ENCODE measurements around the gene ARHGEF5. TPM values are rescaled to one million over a fixed set of nuclear protein-coding genes. Genes with fewer than 3 reads are reported as not detected.

Gene ARHGEF5
- total and polyA plus RNA-seq, 9 of the 15 experiments (the other 6 are each of a cell fraction or from before 2014, with no cell fraction given), result 0.03 to 0.49 (median 0.10) TPM; not detected in 1

DNA sequence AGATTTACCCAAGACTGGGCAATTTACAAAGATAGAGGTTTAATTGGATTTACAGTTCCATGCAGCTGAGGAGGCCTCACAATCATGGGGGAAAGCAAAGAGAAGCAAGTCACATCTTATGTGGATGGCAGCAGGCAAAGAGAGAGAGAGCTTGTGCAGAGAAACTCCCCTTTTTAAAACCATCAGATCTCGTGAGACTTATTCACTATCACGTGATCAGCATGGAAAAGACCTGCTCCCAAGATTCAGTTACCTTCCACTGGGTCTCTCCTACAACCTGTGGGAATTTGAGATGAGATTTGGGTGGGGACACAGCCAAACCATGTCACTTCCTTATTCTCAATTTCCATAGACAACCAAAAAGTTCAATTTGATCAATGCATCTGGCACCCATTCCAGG, 73.2 kb downstream of the ARHGEF5 start:
- Histone ChIP-seq H2AFZ (ENCODE audit: low read depth, low read length) (no peak overlapping the region), H3K9me3 (replicated peaks; ENCODE audit: control insufficient read depth, insufficient read depth, low read depth, low read length) (no peaks in the 10 kb centered on the region; the same call in 1 of the 2 replicates), H3K4me3 (no peak overlapping the region), H3K4me1 (replicated peaks in 1 of 2; ENCODE audit: control insufficient read depth in 2 of 2, insufficient read depth in 2 of 2, low read length in 2 of 2) (no peaks in the 10 kb centered on the region), H3K27ac (ENCODE audit: extremely low read depth, low read depth, low read length) (no peak overlapping the region), H3K4me2 (ENCODE audit: insufficient read depth, low read length) (no peak overlapping the region), H3K36me3 (ENCODE audit: control insufficient read depth, insufficient read depth, low read length) (no peaks in the 10 kb centered on the region), H3K79me2 (ENCODE audit: control insufficient read depth, insufficient read depth, low read length) (no peaks in the 10 kb centered on the region), H3K9me1 (ENCODE audit: control insufficient read depth, insufficient read depth, low read length) (no peaks in the 10 kb centered on the region), H4K20me1 (replicated peaks; ENCODE audit: control insufficient read depth, insufficient read depth, low read length) (no peaks in the 10 kb centered on the region), H3K9ac (ENCODE audit: insufficient read depth in 1 of 2, low read depth in 2 of 2, low read length in 2 of 2) (no peak overlapping the region), H3K27me3 (ENCODE audit: control insufficient read depth in 2 of 2, insufficient read depth in 2 of 2, low read length in 2 of 2) (no peaks in the 10 kb centered on the region)
- CTCF ChIA-PET (ENCODE audit: low intra/inter-chr PET ratio), result no interaction called here
- DNase-seq (ENCODE audit: extremely low read depth in 1 of 4, low spot score in 3 of 4) (no peak), FAIRE-seq (no peak), ATAC-seq (no peak)
- TF ChIP-seq, protein P1, sequence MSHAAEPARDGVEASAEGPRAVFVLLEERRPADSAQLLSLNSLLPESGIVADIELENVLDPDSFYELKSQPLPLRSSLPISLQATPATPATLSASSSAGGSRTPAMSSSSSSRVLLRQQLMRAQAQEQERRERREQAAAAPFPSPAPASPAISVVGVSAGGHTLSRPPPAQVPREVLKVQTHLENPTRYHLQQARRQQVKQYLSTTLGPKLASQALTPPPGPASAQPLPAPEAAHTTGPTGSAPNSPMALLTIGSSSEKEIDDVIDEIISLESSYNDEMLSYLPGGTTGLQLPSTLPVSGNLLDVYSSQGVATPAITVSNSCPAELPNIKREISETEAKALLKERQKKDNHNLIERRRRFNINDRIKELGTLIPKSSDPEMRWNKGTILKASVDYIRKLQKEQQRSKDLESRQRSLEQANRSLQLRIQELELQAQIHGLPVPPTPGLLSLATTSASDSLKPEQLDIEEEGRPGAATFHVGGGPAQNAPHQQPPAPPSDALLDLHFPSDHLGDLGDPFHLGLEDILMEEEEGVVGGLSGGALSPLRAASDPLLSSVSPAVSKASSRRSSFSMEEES (CRISPR knock-in tag; IDR thresholded peaks at IDR 0.05), result peak; percentile 78
- TF ChIP-seq ATF1 (CRISPR knock-in tag; IDR thresholded peaks at IDR 0.05), result no peak
- TF ChIP-seq ATF1 (tag; IDR thresholded peaks at IDR 0.05), result no peak
- TF ChIP-seq RAD51 (IDR thresholded peaks at IDR 0.05; ENCODE audit: borderline replicate concordance, low read depth), result peak; percentile 22; the same call in 1 of the 2 replicates
- POLR2A ChIA-PET, result no interaction called here
- in situ Hi-C loops (cut with MboI) (no loop called here), intact Hi-C loops (cut with micrococcal nuclease) (no loop called here)
- 0% methylated on average over 2 of the region's 2 CpGs for WGBS (ENCODE audit: insufficient coverage, low coverage, missing lambda C conversion rate)
- BruUV-seq (replicated peaks), result no TSS peak

Other genes with a start within 250 kb of the ARHGEF5 start
Only the 7 nearest of the 9 such genes appear.
- not detected in 2 replicates for gene CTAGE4, start 171.9 kb upstream of the ARHGEF5 start, total RNA-seq (2014; rRNA removed)
- not detected in 2 replicates for gene CTAGE4, start 171.9 kb upstream of the ARHGEF5 start, total RNA-seq (2014; rRNA removed; fragmentation: Illumina TruSeq; extraction: Trizol)
- 0.04 TPM in 1 of 2 replicates, not detected in the other for gene CTAGE4, start 171.9 kb upstream of the ARHGEF5 start, total RNA-seq (2015; rRNA removed; fragmentation: Illumina TruSeq; extraction: Trizol)
- gene CTAGE4, start 171.9 kb upstream of the ARHGEF5 start, total RNA-seq (2021), result 0.07 TPM in 1 of 2 replicates, not detected in the other
- gene CTAGE4, start 171.9 kb upstream of the ARHGEF5 start, polyA plus RNA-seq (2011; rRNA removed), result 0.08 and 0.17 TPM in 2 replicates
- not detected in 2 replicates for gene CTAGE4, start 171.9 kb upstream of the ARHGEF5 start, polyA plus RNA-seq (2014; fragmentation: Illumina TruSeq; extraction: Trizol)
- gene CTAGE4, start 171.9 kb upstream of the ARHGEF5 start, polyA plus RNA-seq (2014; fragmentation: Nextera tagmentation; extraction: Ambion mirVana), result not detected
- 0.07 TPM in 1 of 2 replicates, not detected in the other for gene CTAGE4, start 171.9 kb upstream of the ARHGEF5 start, polyA plus RNA-seq (2014; rRNA removed)
- not detected in 2 replicates for gene ARHGEF35, start 159.6 kb upstream of the ARHGEF5 start, total RNA-seq (2014; rRNA removed)
- gene ARHGEF35, start 159.6 kb upstream of the ARHGEF5 start, total RNA-seq (2014; rRNA removed; fragmentation: Illumina TruSeq; extraction: Trizol), result 0.22 and 0.36 TPM in 2 replicates
- gene ARHGEF35, start 159.6 kb upstream of the ARHGEF5 start, total RNA-seq (2015; rRNA removed; fragmentation: Illumina TruSeq; extraction: Trizol), result 0.30 and 0.33 TPM in 2 replicates
- 0.22 and 0.49 TPM in 2 replicates for gene ARHGEF35, start 159.6 kb upstream of the ARHGEF5 start, total RNA-seq (2021)
- gene ARHGEF35, start 159.6 kb upstream of the ARHGEF5 start, polyA plus RNA-seq (2011; rRNA removed), result 0.39 and 0.59 TPM in 2 replicates
- 0.21 TPM in 2 replicates for gene ARHGEF35, start 159.6 kb upstream of the ARHGEF5 start, polyA plus RNA-seq (2014; fragmentation: Illumina TruSeq; extraction: Trizol)
- gene ARHGEF35, start 159.6 kb upstream of the ARHGEF5 start, polyA plus RNA-seq (2014; fragmentation: Nextera tagmentation; extraction: Ambion mirVana), result not detected
- 0.16 TPM in 1 of 2 replicates, not detected in the other for gene ARHGEF35, start 159.6 kb upstream of the ARHGEF5 start, polyA plus RNA-seq (2014; rRNA removed)
- not detected in 2 replicates for gene OR2A42, start 115.8 kb upstream of the ARHGEF5 start, total RNA-seq (2014; rRNA removed)
- not detected in 2 replicates for gene OR2A42, start 115.8 kb upstream of the ARHGEF5 start, total RNA-seq (2014; rRNA removed; fragmentation: Illumina TruSeq; extraction: Trizol)
- not detected in 2 replicates for gene OR2A42, start 115.8 kb upstream of the ARHGEF5 start, total RNA-seq (2015; rRNA removed; fragmentation: Illumina TruSeq; extraction: Trizol)
- gene OR2A42, start 115.8 kb upstream of the ARHGEF5 start, total RNA-seq (2021), result not detected in 2 replicates
- gene OR2A42, start 115.8 kb upstream of the ARHGEF5 start, polyA plus RNA-seq (2011; rRNA removed), result not detected in 2 replicates
- gene OR2A42, start 115.8 kb upstream of the ARHGEF5 start, polyA plus RNA-seq (2014; fragmentation: Illumina TruSeq; extraction: Trizol), result not detected in 2 replicates
- not detected for gene OR2A42, start 115.8 kb upstream of the ARHGEF5 start, polyA plus RNA-seq (2014; fragmentation: Nextera tagmentation; extraction: Ambion mirVana)
- not detected in 2 replicates for gene OR2A42, start 115.8 kb upstream of the ARHGEF5 start, polyA plus RNA-seq (2014; rRNA removed)
- not detected in 2 replicates for gene OR2A7, start 90.6 kb upstream of the ARHGEF5 start, total RNA-seq (2014; rRNA removed)
- gene OR2A7, start 90.6 kb upstream of the ARHGEF5 start, total RNA-seq (2014; rRNA removed; fragmentation: Illumina TruSeq; extraction: Trizol), result not detected in 2 replicates
- gene OR2A7, start 90.6 kb upstream of the ARHGEF5 start, total RNA-seq (2015; rRNA removed; fragmentation: Illumina TruSeq; extraction: Trizol), result not detected in 2 replicates
- gene OR2A7, start 90.6 kb upstream of the ARHGEF5 start, total RNA-seq (2021), result not detected in 2 replicates
- 0.06 and 0.08 TPM in 2 replicates for gene OR2A7, start 90.6 kb upstream of the ARHGEF5 start, polyA plus RNA-seq (2011; rRNA removed)
- not detected in 2 replicates for gene OR2A7, start 90.6 kb upstream of the ARHGEF5 start, polyA plus RNA-seq (2014; fragmentation: Illumina TruSeq; extraction: Trizol)
- gene OR2A7, start 90.6 kb upstream of the ARHGEF5 start, polyA plus RNA-seq (2014; fragmentation: Nextera tagmentation; extraction: Ambion mirVana), result under 1 TPM; 0.03 to 0.10 TPM
- gene OR2A7, start 90.6 kb upstream of the ARHGEF5 start, polyA plus RNA-seq (2014; rRNA removed), result not detected in 2 replicates
- gene CTAGE8, start 86.1 kb upstream of the ARHGEF5 start, total RNA-seq (2014; rRNA removed), result not detected in 2 replicates
- not detected in 2 replicates for gene CTAGE8, start 86.1 kb upstream of the ARHGEF5 start, total RNA-seq (2014; rRNA removed; fragmentation: Illumina TruSeq; extraction: Trizol)
- gene CTAGE8, start 86.1 kb upstream of the ARHGEF5 start, total RNA-seq (2015; rRNA removed; fragmentation: Illumina TruSeq; extraction: Trizol), result 0.04 TPM in 1 of 2 replicates, not detected in the other
- 0.11 TPM in 1 of 2 replicates, not detected in the other for gene CTAGE8, start 86.1 kb upstream of the ARHGEF5 start, total RNA-seq (2021)
- gene CTAGE8, start 86.1 kb upstream of the ARHGEF5 start, polyA plus RNA-seq (2011; rRNA removed), result 0.04 TPM in 1 of 2 replicates, not detected in the other
- not detected in 2 replicates for gene CTAGE8, start 86.1 kb upstream of the ARHGEF5 start, polyA plus RNA-seq (2014; fragmentation: Illumina TruSeq; extraction: Trizol)
- not detected for gene CTAGE8, start 86.1 kb upstream of the ARHGEF5 start, polyA plus RNA-seq (2014; fragmentation: Nextera tagmentation; extraction: Ambion mirVana)
- not detected in 2 replicates for gene CTAGE8, start 86.1 kb upstream of the ARHGEF5 start, polyA plus RNA-seq (2014; rRNA removed)
- not detected in 2 replicates for gene OR2A1, start 43.0 kb upstream of the ARHGEF5 start, total RNA-seq (2014; rRNA removed)
- gene OR2A1, start 43.0 kb upstream of the ARHGEF5 start, total RNA-seq (2014; rRNA removed; fragmentation: Illumina TruSeq; extraction: Trizol), result not detected in 2 replicates
- gene OR2A1, start 43.0 kb upstream of the ARHGEF5 start, total RNA-seq (2015; rRNA removed; fragmentation: Illumina TruSeq; extraction: Trizol), result not detected in 2 replicates
- gene OR2A1, start 43.0 kb upstream of the ARHGEF5 start, total RNA-seq (2021), result not detected in 2 replicates
- not detected in 2 replicates for gene OR2A1, start 43.0 kb upstream of the ARHGEF5 start, polyA plus RNA-seq (2011; rRNA removed)
- not detected in 2 replicates for gene OR2A1, start 43.0 kb upstream of the ARHGEF5 start, polyA plus RNA-seq (2014; fragmentation: Illumina TruSeq; extraction: Trizol)
- gene OR2A1, start 43.0 kb upstream of the ARHGEF5 start, polyA plus RNA-seq (2014; fragmentation: Nextera tagmentation; extraction: Ambion mirVana), result not detected
- gene OR2A1, start 43.0 kb upstream of the ARHGEF5 start, polyA plus RNA-seq (2014; rRNA removed), result not detected in 2 replicates
- gene NOBOX, start 48.3 kb downstream of the ARHGEF5 start, total RNA-seq (2014; rRNA removed), result not detected in 2 replicates
- gene NOBOX, start 48.3 kb downstream of the ARHGEF5 start, total RNA-seq (2014; rRNA removed; fragmentation: Illumina TruSeq; extraction: Trizol), result not detected in 2 replicates
- not detected in 2 replicates for gene NOBOX, start 48.3 kb downstream of the ARHGEF5 start, total RNA-seq (2015; rRNA removed; fragmentation: Illumina TruSeq; extraction: Trizol)
- not detected in 2 replicates for gene NOBOX, start 48.3 kb downstream of the ARHGEF5 start, total RNA-seq (2021)
- not detected in 2 replicates for gene NOBOX, start 48.3 kb downstream of the ARHGEF5 start, polyA plus RNA-seq (2011; rRNA removed)
- not detected in 2 replicates for gene NOBOX, start 48.3 kb downstream of the ARHGEF5 start, polyA plus RNA-seq (2014; fragmentation: Illumina TruSeq; extraction: Trizol)
- gene NOBOX, start 48.3 kb downstream of the ARHGEF5 start, polyA plus RNA-seq (2014; fragmentation: Nextera tagmentation; extraction: Ambion mirVana), result not detected
- not detected in 2 replicates for gene NOBOX, start 48.3 kb downstream of the ARHGEF5 start, polyA plus RNA-seq (2014; rRNA removed)